NCI-H524 treated with DMSO at 0.1 percent for 48 hours (cell line): ENCODE data around the gene PTPRN2.
"Not testable (repeated sequence)": the region's sequence is repeated elsewhere in the genome, so short reads cannot be mapped to it uniquely, and the experiment has no call there.

ENCODE experiments used
- DNase-seq: peaks from one replicate; lab custom pipeline; 2025; lab: John Stamatoyannopoulos, UW

PTPRN2 gene

DNA sequence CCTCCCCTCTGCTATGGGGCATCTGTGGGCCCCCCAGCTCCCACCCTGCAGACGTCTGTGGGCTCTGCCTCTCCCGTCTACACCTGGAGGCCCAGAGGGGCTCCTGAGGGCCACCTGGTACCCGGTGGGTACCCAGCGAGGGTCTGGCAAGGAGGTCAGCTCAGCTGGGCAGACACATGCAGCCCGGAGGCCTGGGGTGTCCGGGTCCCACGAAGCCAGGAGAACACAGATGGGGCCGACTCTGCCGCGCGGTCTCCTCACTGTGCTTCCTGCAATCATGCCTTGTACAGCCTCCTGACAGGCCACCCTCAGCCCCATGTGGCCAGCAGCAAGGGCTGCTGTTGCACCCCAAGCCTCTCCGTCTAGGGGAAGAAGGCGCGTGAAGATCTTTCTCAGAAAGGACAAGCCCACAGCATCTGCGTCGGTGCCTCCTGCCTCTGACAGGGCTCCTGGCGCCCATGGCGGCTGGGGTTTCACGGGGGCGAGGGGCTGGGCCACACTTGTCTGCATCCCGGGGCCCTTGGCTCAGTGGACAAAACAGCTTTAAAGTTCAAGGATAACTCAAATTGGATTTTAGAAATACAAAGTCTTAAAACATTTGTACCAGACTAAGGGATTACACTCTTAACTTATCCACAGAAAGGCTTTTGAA, 859.5 kb downstream of the PTPRN2 start:
- DNase-seq = no peak

DNA sequence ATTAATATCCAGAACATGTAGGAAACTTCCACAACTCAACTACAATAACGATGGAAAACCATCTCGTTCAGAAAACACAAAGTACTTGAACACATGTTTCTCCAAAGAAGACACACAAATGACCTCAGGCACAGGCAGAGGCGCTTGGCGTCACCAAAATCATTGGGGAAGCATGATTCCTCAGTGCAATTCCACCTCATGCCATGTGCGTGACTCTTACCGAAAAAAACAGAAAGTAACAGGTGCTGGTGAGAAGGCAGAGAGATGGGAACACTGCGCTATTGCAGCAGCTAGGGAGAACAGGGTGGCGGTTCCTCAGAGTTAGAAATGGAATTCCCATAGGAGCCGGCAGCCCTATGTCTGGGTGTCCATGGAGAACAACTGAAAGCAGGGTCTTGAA, 860.9 kb downstream of the PTPRN2 start:
- DNase-seq = no peak

DNA sequence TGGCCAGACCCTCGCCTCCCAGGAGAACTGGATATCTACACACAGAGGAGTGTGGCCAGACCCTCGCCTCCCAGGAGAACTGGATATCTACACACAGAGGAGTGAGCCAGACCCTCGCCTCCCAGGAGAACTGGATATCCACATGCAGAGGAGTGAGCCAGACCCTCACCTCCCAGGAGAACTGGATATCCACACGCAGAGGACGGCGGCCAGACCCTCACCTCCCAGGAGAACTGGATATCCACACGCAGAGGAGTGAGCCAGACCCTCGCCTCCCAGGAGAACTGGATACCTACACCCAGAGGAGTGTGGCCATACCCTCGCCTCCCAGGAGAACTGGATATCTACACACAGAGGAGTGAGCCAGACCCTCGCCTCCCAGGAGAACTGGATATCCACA, 862.3 kb downstream of the PTPRN2 start:
- not testable (repeated sequence) for DNase-seq

DNA sequence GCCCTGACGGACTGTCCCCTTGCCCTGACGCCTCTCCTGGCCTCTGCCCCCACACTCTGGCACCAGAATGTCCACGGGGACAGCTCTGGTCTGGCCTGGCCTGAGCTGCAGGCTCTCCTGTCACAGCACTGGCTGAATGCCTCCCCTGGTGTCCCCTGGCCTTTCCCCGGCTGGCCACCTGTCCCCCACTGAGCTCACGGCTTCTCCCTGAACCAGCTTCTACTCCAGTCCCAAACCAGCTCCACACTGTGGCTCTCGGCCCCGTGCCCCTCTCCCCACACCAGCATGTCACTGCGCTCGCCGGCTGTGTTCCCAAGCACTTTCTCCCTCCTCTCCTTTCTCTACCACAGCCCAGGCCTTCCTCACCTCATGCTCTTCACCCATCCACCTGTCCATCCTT, 864.4 kb downstream of the PTPRN2 start:
- no peak for DNase-seq

DNA sequence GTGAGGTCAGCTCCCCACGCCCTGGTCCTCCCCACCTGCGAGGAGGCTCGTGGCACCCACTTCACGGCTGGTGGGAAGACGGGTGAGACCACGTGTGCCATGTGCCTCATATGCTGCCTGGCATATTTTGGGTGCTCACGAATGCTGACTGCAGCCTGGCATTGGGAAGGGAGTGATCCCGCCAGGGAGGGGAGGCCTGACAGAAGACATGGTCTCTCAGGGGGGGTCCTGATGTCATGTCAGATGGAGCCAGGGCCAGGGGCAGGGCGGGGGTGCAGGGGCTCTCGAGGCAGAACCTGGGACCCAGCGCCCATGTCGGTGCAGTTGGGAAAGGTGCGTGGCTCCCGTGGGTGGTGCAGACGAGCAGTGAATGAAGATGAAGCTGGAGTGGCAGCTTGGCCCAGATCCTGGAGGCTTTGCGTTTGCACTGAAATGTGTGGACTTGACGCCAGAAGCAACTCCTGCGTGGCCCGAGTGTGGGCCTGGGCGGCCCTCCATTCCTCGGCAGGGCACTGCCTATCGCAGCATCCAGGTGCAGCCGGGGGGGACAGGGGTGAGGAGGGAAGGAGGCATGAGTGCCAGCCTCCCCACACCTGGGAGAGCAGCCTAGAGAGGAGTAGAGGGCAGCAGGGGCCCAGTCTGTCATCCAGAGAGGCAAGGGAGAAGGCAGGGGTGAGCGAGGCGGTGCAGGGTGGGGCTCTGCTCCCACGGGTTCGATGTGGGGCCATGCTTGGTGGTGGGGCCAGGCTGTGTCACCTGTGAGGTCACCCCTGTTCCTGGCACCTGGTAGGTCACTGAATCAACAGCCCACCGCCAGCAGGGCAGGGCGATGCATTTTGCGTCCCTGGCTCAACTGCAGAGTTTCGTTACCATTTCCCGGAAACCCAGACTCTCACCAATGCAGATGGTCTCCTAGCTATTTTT, 865.2 kb downstream of the PTPRN2 start:
- no peak for DNase-seq

DNA sequence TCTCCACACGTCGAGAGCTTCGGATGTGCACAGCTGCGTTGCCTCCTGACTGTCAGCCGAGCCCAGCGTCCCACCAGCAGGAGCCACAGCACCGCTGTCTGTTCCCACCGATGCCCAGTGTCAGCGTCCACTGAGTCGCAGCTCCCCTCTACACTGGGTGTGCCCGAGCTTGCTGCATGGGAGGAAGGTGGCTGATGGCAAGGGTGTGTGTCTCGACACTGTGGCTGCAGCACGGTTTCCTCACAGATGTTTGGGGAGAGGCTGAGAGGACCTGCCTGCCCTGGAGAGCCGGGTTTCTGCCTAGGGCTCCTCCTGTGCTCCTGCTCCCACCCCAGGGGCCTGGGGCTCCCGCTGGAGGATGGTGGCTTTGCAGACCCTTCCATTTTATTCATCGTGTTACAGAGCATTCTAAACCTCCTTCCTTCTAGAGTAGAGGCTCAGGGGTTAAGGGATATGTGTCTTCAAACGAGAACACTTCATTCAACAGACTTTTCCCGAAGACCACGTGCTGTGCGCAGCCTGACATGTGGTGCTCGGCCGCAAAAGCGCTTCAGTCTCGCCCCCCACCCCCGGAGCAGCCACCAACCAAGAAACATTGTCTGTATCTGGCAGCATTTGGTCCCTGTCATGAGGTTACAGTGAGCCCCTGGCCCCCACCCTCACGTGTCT, 866.0 kb downstream of the PTPRN2 start:
- no peak for DNase-seq

DNA sequence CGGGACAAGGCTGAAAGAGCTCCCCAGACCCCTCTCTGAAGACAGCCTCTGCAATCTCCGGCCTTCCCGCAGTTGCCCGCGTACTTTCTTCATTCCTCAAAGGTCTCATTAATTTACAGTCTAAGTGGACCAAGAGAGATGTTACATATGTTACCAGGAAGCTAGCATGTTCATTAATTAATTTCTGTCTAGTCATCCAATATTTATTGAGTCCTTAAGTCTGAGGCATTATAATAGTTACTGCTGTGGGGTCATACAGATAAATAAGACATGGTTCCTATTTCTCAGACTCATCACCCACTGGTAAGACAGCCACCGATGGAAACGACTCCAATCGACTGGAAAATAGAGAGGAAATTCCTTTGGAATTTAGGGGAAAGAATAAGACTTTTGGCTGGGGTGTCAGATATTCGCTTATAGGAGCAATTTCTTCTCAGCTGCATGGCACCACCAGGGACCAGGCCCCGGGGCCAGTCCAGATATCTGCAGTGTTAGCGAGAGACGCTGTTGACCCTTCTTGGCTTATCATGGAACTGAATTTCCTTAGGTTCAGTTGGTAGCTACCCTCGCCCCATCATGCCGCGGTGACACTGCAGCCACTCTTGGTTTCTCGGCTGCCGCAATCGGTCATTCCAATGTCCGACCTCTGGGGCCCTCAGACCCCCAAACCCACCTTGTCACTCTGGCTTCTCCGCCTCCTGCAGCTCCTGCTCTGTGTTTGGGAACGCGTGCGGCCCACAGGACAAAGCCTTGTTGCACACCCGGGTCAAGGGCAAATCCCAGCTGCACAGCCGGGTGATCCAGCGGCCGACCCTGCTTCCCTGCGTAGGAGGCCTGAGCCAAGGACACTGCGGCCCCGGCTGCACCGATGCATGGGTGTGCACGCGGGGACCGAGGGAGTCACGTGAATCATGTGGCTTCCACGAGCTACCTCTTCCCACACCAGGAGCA, 867.6 kb downstream of the PTPRN2 start:
- no peak for DNase-seq

DNA sequence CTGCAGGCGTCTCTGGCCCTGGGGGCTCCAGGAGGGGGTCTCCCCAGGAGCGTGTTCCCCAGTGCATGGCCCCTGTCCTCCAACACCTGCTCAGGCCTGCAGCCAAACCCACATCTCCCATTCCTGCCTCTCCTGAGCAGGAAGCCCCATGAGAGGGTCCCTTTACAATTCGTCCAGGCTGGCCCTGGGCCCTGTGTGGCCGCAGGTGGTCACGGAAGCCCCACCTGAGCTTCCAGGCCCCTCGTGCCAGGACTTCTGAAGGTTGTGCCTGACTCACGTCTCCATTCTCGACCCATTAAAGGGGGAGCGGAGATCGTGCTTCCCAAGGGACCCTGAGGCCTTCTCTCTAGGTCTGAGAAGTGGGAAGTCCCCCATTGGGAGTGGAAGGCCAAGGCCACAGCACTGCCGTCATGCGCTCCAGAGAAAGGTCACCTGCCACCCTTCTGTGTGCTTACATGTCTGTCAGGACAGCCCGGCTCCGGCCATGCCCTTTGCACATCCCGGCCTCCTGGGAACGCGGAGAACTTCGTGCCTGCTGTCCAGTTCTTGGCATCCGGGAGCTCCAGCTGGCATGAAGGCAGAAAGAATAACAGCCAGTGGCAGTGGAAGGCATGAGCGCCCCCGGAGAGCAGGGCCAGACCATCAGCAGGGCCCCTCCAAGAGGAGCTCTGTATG, 868.5 kb downstream of the PTPRN2 start:
- DNase-seq = no peak

DNA sequence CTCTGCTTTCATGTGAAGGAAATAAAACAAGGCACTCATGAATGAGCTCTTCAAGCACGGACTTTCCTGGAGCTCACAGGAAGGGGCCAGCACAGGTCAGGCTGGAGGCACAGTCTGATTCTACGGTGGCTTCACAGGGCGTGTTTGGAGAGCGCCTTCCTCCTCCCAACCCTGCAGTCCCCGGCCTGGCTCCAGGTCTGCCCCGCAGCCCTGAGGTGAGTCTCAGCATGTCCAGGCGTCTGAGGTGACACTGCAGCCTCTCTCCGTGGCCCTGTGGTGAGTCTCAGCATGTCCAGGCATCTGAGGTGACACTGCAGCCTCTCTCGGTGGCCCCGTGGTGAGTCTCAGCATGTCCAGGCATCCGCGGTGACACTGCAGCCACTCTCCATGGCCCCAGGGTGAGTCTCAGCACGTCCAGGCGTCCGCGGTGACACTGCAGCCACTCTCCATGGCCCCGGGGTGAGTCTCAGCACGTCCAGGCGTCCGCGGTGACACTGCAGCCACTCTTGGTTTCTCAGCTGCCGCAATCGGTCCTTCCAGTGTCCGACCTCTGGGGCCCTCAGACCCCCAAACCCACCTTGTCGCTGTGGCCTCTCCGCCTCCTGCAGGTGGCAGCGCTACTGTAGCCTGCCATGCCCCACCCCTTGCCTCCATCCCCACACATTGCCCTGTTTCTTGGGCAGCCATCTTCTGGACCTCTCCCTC, 869.2 kb downstream of the PTPRN2 start:
- DNase-seq = no peak

DNA sequence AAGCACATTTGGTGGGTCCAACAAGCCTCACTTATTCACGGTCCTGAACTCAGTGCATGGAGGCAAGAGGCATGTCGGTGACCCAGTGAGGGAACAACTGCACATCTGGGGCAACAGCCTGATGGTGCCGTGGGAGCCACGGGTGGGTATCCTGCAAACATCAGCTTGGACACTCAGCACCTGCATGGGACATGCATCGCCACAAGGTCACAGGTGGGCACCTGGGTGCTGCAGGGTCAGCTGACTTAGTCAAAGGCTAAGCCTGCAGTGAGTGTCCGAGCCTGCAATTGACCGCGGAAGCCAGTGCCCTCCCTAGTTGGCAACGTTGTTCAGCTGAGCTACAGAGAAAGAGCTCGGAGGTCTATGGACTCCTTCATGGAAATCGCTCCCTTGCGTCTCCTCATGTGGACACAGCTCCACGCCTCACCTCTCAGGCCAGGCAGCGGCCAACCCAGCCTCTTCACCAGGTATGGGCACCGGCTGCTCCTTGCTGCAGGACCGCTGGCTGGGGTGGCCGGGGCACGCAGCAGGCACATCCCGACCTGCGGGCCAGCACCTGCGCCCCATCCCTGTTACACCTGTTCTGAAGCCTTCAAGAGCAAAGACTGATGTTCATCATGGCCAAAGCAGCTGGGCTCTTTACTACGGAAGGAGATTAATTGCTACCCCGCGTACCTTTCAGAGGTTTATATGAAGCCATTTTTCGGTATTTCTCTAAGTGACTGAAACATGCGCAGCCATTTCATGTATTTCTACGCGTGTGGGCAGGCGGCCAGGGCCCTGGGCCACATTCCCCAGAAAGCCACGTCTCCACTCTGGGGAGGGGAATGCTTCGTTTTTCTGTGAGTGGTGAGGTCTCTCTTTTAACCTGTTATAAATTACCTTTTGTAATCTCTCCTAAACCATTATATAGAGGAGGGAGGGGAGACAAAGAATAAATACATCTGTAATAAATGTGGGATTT, 870.1 kb downstream of the PTPRN2 start:
- DNase-seq = no peak

DNA sequence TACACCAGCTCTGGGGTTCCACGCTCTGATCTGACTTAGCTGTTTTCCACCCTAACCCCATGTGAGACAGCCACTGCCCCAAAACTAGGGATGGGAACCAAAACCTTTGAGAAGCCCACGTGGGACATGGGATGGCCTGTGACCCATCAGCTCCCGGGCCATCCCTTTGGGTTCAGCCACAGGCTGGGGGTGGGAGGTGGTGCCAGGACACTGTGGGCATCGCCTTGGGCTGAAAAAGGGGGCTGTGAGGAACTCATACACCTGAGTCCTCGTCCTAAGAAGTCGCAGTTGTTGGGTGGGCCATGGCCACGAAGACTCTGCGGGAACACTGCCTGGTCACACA, 871.7 kb downstream of the PTPRN2 start:
- DNase-seq = no peak

DNA sequence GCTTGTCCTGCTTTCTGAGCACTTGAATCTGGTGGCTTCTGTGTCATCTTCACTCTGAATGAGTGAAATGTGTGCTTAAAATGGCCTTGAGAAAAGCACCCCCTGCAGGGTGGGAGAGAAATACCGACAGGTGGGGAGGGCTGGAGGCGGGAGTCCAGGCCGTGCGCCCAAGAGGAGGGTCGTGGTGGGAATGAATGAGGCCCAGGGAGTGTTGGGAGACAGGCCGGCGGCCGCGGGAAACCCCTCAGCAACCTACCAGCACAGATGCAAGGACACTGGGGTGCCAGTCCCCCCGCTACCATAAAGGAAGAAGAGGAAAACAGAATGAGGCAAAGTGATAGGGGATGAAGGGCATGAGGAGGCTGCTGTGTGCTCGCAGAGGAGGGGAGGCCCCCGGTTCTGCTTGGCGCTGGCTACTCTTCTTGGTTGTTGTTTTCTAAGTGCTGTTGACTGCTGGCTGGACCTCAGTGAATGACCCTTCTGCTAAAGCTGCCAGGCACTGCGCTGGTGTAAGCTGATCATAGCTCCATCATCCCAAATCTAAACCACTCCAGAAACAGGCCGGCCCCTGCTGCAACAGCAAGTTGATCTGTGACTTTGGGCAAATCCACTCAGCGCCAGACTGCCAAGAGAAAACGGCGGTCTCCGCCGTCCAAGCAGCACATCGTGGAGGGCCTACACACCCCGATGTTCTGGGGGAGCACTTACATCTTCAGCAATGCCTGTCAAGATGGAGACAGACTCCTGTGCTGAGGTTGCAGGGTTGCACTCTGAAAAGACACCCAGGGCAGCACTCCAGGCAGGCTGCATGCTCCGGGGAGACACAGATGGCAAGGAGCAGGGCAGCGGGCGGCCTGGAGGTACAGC, 872.3 kb downstream of the PTPRN2 start:
- no peak for DNase-seq

DNA sequence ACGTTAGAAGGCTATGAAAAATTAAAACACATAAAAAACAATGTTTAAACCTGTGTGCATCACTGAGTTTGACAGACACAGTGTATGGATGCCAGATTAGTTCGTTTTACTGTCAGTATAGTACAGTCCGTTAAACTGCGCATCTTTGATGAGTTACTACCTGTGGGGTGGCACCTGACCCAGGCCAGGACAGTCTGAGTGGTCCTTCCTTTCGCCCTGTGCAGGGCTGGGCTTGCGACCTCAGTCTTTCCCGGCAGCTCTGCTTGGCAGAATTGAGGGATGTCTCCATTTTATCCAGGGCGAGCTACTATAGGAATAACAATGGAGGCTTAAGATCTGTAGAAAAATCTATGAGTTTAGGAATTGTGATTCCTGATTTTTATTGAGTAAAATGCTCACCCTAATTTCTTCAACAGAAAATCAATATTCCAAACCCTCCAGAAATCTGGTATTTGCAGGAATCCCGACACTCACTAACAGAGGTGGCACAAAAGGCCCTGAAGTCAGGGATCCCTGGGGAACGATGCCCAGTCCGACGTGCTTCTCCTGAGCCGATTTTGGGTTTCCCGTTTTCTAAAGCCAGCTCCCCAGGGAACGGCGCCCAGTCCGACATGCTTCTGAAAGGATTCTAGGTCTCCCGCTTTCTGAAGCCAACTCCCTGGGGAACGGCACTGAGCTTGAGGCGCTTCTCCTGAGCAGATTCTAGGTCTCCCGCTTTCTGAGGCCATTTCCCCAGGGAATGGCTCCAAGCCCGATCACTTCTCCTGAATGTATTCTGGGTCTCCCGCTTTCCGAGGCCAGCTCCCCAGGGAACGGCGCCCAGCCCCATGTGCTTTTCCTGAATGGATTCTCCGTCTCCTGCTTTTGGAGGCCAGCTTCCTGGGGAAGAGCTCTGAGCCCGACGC, 873.2 kb downstream of the PTPRN2 start:
- no peak for DNase-seq

DNA sequence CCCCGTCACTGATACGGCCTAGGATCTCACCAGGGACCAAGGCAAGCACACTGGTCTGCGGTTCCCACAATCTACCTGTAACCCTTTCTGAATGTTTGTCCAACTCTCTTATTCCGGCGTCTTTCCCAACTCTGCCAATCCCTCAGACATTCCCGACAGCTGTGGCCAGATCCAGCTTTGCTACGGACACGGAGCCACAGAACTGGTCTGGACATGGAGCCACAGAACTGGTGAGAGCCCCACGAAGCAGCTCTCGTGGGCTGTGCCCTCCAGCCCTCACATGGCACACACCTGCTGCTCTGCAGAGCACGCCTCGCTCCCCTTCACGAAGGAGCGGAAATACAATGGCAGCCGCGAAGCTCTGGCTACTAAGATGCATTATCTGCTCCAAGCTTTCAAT, 874.0 kb downstream of the PTPRN2 start:
- DNase-seq = no peak

DNA sequence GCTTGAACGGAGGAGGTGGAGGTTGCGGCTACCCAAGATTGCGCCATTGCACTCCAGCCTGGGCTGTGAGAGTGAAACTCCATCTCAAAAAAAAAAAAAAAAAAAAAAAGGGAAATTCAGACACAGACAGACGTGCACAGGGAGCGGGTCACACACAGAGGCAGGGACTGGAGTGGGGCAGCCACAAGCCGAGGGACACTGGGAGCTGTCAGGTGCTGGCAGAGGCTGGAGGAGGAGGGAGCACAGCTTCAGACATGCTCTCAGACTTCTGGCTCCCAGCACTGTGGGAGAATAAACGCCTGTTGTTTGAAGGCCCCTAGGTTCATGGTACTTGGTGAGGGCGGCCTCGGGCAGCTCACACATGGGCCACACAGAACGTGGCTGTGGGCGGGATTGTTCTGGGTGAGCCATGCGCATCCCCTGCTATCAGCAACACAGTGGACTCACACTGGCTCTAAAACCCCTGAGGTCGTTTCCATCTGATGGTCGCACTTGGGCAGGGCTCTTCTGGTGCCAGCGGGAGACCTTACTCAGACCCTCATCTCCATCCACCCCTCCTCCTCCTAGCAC, 874.9 kb downstream of the PTPRN2 start:
- DNase-seq = no peak

DNA sequence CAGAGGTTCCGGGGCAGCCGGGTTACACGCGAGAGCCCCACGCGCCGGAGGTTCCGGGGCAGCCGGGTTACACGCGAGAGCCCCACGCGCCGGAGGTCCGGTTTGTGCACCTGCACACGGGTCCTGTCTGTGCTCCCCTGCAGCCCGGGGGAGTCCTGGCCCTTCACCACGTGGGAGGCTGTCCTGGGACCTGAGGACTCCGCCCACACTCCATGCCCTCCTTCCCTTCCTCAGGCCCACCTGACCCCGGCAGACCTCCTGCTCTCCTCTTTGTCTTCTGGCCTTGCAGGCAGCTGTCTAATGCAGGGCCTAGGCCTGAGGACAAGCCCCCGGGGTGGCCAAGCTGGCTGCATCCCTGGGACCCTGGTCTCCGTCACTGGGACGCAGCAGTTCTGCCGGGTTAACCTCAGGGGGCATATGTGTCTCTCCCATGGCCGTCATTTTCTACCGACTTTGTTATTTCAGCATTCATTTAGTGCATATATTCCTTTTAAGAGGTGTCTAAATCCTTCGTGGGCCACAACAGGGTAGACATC, 876.2 kb downstream of the PTPRN2 start:
- DNase-seq = no peak

DNA sequence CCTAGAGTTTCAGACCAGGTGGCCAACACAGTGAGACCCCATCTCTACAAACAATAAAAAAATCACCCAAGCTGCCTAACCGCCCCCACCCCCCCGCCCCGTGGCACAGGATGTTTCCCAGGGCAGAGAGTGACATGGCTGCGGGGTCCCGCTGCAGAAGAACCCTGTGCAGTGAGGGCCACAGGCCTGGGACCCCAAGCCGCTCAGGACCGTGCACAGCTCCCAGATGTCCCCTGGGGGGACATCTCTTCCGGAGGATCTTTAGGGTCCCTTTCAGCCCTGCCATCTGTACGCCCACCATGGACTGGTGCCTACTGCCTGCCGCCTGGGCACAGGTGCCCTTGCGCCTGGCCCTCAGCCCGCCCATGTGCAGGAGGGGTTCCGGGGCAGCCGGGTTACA, 877.2 kb downstream of the PTPRN2 start:
- DNase-seq = no peak
